Pancreas (tissue), 10 donors: ENCODE measurements around the gene ZEB2. TPM values are rescaled to one million over a fixed set of nuclear protein-coding genes. Genes with fewer than 3 reads are reported as not detected.

Experiments used
- ATAC-seq, 4 donors: fragments of 200-7000 bp; cut with Tn5 transposase; one replicate each; pipeline versions ENCODE4 v1.8.0 to v1.9.1; 2020; ENCODE audit warnings: mild to moderate bottlenecking in 4 of 4, moderate library complexity in 4 of 4
- DNase-seq, 6 donors: peaks; one replicate each; pipeline ENCODE4 v3.0.0-alpha.2; 2020
- FAIRE-seq: peaks from 2 replicates; lab custom pipeline; 2012; peaks lifted over from hg19 to GRCh38; lab: Jason Lieb, UNC
- H3K27ac ChIP-seq, 4 donors: fragments of 200-600 bp; sonication (generic); 1 replicate in 3 of 4; 2 replicates in 1 of 4; pipeline versions ENCODE4 v1.5.0 to v1.8.0; 2020
- H3K27me3 ChIP-seq, 4 donors: fragments of 200-600 bp; one replicate each; pipeline ENCODE4 v1.8.0; 2021
- H3K36me3 ChIP-seq, 3 donors: fragments of 200-600 bp; sonication (generic) in 1 of 3; one replicate each; pipeline versions ENCODE4 v1.5.0 to v1.8.0; 2020 to 2021
- H3K4me1 ChIP-seq, 3 donors: fragments of 200-600 bp; one replicate each; pipeline ENCODE4 v1.8.0; 2021
- H3K4me3 ChIP-seq, 4 donors: fragments of 200-600 bp; sonication (generic) in 2 of 4; one replicate each; pipeline versions ENCODE4 v1.5.0 to v1.8.0; 2020 to 2021
- H3K9me3 ChIP-seq, 4 donors: fragments of 200-600 bp; one replicate each; pipeline ENCODE4 v1.8.0; 2021
- CTCF ChIP-seq, 4 donors: fragments of 200-600 bp; sonication (generic) in 3 of 4; IDR thresholded peaks; one replicate each; pipeline versions ENCODE4 v1.5.0 to v1.8.0; 2021; ENCODE audit warnings: antibody characterized with exemption in 4 of 4
- WGBS, 2 donors: extraction: QIAGEN DNeasy Blood & Tissue Kit; methylation state at CpG; one replicate each; pipeline ENCODE4 v1.1.7; 2013; 5-methylcytosine and 5-hydroxymethylcytosine counted together
- intact Hi-C, 3 donors: fragments of 100-400 bp; cut with DNase I; formaldehyde crosslinking; loops; one replicate each; pipeline versions ENCODE4 v1.11.1 to v1.14.2; 2022
- polyA plus RNA-seq, 2 donors: library from polyadenylated mRNA; stranded (reverse); fragments of 200-250 nt; gene quantifications; one replicate each; pipeline ENCODE4 v1.2.3, GENCODE V29; 2013
- total RNA-seq, 6 donors: library from RNA; stranded (reverse); fragmentation: NEBNext Ultra II Directional in 4 of 6; extraction: Animal tissue kit (Norgen Biotek cat#: 25700) in 4 of 6; gene quantifications; one replicate each; pipeline versions ENCODE4 v1.2.1 to v1.2.4, GENCODE V29; 2021 to 2023
- donor health status: healthy with polysubstance abuse.
- donor health status: DM: no; HTN: no; CAD: no; lungs with moderate emphysema.
- donor health status: DM: no; HTN: no; CAD: no.
- donor health status: control.
- donor health status: control.
- donor health status: Bipolar disorder and iron deficiency.
- donor health status: DM: yes; HTN: yes; CAD: no.
- donor health status: DM: no; HTN: no; CAD: no.
- donor health status: DM: no; HTN: no; CAD: no.
- donor health status: DM: yes; HTN: yes; CAD: no.

The ZEB2 gene
- total and polyA plus RNA-seq, 8 donors = 3.8 to 38.6 (median 5.7) TPM

DNA sequence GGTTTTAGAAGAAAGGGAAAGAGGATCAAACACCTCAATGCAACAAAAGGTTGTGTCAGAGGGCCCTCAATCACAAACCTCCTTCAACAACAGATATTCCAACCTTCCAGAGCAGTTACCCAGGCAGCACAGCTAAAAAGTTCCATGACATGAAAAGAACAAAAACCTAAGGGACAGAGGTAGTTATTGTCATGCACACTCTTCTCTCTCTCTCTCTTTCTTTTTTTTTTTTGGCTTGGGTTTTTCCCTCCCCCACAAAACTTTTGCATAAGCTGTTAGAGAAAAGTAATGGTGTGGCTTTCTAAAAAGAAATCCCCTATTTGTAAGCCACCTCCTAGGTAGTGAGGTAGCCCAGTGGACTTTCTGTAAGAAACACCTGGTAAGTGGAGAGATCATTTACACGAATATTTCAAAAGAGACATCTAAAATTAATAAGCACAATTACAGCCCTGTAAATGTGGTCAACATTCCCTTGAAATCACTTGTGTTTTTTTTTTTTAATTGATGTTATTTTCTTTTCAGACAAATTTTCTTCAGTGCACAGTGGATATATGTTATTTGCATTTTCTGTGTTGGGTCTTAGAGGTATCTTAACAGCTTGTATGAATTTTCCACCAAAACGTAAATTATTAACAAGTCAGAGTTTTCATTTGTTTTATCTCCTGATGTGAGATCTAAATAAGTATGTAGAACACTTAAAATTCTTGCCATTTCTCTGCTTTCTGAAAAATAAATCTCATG is 48.4 kb downstream of the ZEB2 start:
- intact Hi-C loops = no loop called here
- Histone ChIP-seq H3K4me3 (no peak overlapping the region), H3K4me1 (peaks cover 0 to 13% (median 12%) of the 10 kb centered on the region in 3 donors), H3K27me3 (peaks cover 0 to 9% (median 0%) of the 10 kb centered on the region in 4 donors), H3K27ac (no peak overlapping the region), H3K9me3 (no peaks in the 10 kb centered on the region), H3K36me3 (no peaks in the 10 kb centered on the region)
- no peak for ATAC-seq
- DNase-seq = no peak
- FAIRE-seq = no peak
- TF ChIP-seq CTCF (IDR thresholded peaks at IDR 0.05) = no peak
- 70 to 76% methylated on average over 2 of the region's 2 CpGs for WGBS, 2 donors

DNA sequence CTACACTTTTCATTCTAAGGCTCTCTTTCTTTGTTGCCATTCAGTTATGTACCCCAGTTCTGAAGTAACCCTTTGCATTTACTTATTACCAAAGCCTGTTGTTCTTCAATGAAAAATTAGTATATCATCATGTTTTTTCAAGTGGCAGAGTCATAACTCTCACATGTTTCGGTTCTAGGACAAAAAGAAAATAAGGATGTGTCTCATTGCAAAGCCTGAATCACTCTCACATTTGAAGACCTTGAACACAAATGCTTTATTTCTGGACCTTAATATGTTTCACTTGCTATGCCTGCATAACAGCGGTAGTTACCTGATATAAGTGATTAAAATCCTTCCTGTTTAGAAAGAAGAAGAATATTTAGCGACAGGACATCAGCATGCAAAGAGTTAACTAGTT is 49.1 kb downstream of the ZEB2 start:
- ATAC-seq = no peak
- 67 to 70% methylated on average over 3 of the region's 3 CpGs for WGBS, 2 donors
- intact Hi-C loops = no loop called here
- Histone ChIP-seq H3K27me3 (peaks cover 0 to 12% (median 0%) of the 10 kb centered on the region in 4 donors), H3K4me1 (peaks cover 0 to 11% (median 9%) of the 10 kb centered on the region in 3 donors), H3K4me3 (no peak overlapping the region), H3K9me3 (no peaks in the 10 kb centered on the region), H3K27ac (no peak overlapping the region), H3K36me3 (no peaks in the 10 kb centered on the region)
- no peak for DNase-seq
- FAIRE-seq = no peak
- TF ChIP-seq CTCF (IDR thresholded peaks at IDR 0.05) = no peak

- no peak overlapping the region for H3K27ac ChIP-seq
- TF ChIP-seq CTCF (IDR thresholded peaks at IDR 0.05) = no peak
- peaks cover 0 to 6% (median 5%) of the 10 kb centered on the region in 3 donors for H3K4me1 ChIP-seq
- no peak for ATAC-seq
- FAIRE-seq = no peak
- peaks cover 0 to 12% (median 0%) of the 10 kb centered on the region in 4 donors for H3K27me3 ChIP-seq
- 26 to 30% methylated on average over 1 of the region's 1 CpG for WGBS, 2 donors
- DNase-seq = no peak
- H3K4me3 ChIP-seq = no peak overlapping the region
- H3K9me3 ChIP-seq = no peaks in the 10 kb centered on the region
- intact Hi-C loops = no loop called here
- H3K36me3 ChIP-seq = no peaks in the 10 kb centered on the region
Observed at GRCh38 chr2:144470334-144470733, 49.6 kb downstream of the ZEB2 start.

DNA sequence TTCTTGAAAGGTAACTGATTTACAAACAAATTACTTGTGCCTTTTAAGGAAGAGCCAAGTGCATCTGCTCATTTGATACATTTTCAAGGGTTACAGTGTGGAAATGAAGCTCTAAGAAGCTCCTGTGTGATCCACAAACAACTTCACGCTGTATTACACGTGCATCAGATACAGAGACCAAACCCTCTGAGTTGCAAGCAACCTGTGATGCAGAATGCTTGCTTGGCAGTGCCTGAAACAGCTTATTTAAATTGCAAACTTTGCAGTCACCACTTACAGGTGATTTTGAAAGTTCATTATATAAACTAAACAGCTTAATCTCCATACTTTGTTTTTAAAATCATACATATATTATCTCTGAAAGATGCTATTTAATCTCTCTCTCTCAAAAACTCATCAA is 50.1 kb downstream of the ZEB2 start:
- Histone ChIP-seq H3K4me3 (no peak overlapping the region), H3K27ac (no peak overlapping the region), H3K36me3 (no peaks in the 10 kb centered on the region), H3K27me3 (peaks cover 0 to 12% (median 0%) of the 10 kb centered on the region in 4 donors), H3K9me3 (no peaks in the 10 kb centered on the region), H3K4me1 (peaks cover 0 to under 1% (median 0%) of the 10 kb centered on the region in 3 donors)
- intact Hi-C loops = no loop called here
- ATAC-seq (no peak), FAIRE-seq (no peak), DNase-seq (no peak)
- 72% methylated on average over 2 of the region's 2 CpGs for WGBS, 2 donors
- TF ChIP-seq CTCF (IDR thresholded peaks at IDR 0.05) = no peak
